GM21529 (cell line): ENCODE data around the gene GIPC3.

Source experiments
- ATAC-seq: cut with Tn5 transposase; IDR thresholded peaks from one replicate; pipeline ENCODE4 v1.9.1; 2021; ENCODE audit not compliant: unreplicated experiment

Gene GIPC3, protein sequence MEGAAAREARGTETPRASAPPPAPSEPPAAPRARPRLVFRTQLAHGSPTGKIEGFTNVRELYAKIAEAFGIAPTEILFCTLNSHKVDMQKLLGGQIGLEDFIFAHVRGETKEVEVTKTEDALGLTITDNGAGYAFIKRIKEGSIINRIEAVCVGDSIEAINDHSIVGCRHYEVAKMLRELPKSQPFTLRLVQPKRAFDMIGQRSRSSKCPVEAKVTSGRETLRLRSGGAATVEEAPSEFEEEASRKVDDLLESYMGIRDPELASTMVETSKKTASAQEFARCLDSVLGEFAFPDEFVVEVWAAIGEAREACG

DNA sequence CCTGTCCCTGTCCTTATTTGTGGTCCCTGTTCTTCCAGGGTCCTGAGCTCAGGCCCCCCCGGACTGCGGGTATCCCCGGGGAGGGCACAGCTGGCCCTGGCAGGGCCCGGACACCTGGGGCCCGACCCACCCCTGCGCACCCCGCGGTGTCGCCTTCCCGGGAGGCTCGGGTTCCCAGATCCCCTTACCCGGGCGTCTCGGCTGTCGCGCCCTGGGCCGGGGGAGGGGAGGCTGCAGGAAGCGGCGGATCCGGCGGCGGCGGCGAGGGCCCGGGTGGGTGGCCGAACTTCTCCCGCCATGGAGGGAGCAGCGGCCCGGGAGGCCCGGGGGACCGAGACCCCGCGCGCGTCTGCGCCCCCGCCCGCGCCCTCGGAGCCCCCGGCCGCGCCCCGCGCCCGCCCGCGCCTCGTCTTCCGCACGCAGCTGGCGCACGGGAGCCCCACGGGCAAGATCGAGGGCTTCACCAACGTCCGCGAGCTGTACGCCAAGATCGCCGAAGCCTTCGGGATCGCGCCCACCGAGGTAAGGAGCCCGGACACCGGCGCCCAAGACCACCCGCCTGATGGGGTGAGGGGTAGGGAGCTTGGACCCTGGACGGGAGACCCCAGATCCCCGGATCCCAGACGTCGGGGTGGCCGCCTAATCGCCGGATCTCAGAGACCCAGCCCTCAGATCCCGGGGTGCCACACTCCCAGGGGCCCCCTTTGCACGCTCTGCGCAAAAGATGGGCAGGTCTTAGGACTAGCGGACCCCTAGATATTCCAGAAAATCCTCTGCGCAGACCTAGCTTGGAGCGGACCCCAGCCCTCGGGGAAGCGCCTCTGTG lies at the start of gene GIPC3:
Gene GIPC3, plus strand, starts transcription at position 178 of the 826 bp plus-strand sequence. Its CDS starts 120 bp downstream, at position 298.
- no peak for ATAC-seq

DNA sequence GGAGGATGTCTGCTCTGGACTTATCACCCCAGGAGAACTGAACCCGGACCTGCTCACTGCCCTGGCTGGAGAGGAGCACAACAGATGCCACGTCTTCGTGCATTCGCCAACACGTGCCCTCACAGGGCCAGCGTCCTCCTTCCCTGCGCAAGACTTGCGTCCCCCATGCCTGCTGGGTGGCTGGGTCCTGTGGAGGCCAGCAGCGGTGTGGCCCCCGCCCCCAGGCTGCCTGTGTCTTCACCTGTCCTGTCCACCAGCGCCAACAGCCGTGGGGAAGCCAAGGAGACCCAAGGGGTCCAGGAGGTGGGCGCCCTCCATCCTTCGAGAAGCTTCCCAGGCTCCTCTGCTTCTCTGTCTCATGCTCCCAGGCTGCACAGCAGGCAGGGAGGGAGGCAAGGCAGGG lies 49.7 kb upstream of the GIPC3 start:
- no peak for ATAC-seq

DNA sequence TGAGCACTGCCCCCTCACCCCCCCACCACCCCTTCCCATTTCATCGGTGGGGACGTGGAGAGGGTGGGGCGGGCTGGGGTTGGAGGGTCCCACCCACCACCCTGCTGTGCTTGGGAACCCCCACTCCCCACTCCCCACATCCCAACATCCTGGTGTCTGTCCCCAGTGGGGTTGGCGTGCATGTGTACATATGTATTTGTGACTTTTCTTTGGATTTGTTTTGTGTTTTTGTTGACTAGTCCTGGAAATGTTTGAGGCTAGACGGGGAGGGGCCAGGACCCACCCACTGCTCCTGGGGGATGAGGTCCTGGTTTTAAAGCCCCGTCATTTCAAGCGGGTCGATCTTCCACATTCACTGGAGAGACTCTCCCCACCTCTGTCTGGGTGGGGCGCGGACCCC lies 49.3 kb upstream of the GIPC3 start:
- no peak for ATAC-seq

DNA sequence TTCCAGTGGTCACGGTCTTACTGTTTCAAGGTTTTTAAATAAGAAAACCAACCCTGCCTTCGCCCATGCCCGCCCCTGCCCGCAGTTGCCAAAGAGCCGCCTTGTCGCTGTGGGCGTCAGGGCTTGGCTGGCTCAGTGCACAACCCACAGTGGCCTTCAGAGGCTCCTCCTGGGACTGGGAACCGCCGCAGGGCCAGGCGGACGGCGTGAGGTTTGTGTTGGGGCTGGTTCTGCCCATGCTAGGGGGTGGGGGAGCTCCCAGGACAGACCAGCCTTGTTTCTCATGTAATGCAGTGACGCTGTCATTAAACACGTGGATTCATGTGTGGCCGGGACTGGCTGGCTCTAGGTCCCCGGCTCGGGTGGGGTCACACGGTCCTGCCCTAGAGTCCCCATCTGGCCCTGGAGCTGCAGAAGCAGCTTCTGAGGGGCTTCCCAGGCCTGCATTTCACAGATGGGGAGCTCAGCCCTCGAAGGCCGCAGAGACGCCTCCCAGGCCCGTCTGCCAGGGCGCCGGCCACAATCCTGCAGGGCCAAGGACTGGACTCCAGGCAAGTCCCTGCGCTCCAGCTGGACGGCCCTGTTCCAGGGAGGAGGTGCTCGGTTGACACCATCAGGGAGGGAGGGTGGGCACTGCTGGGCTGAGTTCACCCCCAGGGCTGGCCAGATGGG lies 48.7 kb upstream of the GIPC3 start:
- ATAC-seq = no peak

DNA sequence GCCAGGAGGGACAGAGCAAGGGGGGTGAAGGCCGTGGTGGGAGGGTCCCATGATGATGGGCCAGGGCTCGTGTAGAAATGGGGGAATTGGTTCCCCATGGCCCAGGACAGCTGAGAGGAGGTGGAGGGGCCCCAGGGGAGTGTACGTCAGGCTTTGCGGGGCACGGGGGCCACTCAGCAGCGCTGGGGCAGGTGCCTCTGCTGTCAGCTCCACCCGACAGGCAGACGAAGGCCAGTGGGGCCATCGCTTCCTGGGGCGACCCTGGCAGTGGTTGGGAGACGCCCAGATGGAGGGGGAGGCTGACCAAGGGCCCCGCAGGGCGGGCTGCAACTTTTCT lies 48.2 kb upstream of the GIPC3 start:
- no peak for ATAC-seq

DNA sequence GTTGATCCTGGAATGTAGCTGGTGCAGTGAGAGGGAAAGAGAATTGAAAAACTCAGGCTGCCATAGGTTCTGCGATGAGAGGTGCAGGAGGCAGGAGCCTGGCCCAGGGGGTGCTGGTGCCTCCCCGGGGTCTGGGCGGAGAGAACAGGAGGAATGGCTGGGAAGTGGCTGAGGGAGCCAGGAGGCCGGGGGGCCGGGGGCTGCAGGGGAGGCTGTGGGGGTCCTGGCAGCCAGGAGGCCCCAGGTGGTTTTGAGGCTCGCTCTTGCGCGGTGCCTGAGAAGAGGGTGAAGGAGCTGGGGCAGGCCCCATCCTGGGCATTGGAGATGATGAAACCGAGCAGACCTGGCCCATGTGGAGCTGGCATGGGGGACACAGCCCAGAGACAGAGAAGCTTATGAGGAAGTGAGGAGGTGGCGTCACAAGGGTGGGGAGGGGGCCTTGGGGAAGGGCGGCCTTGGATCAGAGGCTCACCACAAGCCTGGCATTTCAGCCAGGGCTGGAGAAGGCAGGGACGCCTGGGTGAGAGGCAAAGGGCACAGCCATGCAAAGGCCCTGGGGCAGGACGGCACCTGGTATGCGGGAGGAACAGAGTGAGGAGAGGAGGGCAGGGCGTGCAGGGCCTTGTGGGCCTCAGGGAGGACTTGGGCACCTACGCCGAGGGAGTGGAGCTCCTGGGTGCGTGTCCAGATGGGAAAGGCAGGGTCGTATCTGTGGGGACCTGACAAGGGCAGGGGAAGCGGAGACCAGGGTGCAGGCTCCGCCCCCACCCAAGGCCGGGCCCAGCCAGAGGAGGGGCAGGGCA lies 47.6 kb upstream of the GIPC3 start:
- ATAC-seq = no peak

DNA sequence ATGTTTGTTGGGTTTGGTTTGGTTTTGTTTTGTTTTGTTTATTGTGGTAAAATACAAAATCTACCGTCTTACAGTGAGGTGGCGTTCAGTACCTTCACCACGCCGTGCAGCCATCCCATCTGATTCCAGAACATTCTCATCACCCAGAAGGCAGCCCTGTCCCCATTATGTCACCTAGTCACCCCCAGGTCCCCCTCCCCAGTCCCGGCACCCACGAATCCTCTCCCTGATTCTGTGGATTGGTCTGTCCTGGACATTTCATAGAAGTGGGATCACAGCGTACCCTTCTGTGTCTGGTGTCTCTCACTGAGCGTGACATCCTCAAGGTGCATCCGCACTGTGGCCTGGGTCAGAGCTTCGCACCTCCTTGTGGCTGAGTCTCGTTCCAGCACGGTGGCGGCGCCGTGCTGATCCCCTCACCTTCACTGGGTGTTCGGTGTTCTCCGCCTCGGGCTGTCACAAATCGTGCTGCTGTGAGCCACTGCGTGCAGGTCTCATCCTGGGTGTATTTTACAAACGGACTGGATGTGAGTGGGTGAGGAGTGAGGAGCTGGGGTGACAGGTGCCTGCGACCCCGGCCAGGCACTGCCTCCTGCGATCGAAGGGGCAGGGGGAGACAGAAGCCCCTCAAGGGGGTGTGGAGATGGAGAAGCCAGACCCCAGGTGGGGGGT lies 46.9 kb upstream of the GIPC3 start:
- ATAC-seq = no peak

DNA sequence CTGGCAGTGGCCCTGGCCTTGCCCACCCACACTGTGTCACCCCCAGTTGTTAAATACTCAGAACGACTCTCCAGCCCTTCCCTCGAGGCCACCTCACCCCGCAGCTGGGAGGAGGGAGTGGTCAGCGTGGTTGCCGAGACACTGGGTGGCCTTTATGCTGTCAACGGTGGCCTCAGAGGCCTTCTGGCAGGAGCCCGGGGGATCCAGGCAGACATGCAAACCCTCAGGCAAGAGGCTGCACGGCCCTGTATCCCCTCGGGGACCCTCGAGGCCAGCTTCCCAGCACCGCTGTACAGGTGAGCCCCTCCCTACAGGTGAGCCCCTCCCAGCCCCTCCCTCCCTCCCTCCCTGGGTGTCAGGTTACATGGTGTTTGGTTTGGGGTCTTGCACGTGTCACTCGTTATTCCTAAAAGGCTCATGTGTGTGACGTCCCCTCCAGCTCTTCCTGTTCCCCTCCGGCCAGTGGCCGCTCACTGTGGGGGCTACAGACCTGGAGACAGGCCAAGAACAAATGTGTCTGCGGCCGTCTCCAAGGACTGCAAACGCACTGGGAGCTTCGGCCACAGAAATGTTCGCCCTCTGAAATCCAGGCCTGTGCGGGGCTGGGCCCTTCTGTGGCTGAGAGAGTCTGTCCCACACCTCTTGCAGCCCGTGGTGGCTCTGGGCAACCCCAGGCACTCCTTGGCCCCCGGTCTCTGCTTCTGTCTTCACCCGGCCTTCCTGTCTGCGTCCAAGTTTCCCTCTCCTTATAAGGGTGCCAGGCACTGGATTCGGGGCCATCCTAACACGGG lies 46.1 kb upstream of the GIPC3 start, which contains the start of gene TEKTIP1:
Gene TEKTIP1, plus strand, starts transcription at position 210 of the 791 bp plus-strand sequence. Its CDS starts 4 bp downstream, at position 214.
- ATAC-seq = no peak

DNA sequence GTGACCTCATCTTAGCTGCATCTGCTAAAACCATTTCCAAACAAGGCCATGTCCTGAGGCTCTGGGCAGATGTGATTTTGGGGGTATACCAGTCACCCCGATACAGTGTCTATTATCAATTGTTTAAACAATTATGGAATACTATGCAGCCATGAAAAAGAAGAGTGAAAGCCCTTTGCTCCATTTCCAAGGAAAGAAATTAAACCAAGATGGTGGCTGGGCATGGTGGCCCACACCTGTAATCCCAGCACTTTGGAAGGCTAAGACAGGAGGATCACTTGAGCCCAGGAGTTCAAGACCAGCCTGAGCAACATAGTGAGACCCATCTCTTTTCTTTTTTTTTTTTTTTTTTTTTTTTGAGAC lies 45.5 kb upstream of the GIPC3 start:
- ATAC-seq = no peak

DNA sequence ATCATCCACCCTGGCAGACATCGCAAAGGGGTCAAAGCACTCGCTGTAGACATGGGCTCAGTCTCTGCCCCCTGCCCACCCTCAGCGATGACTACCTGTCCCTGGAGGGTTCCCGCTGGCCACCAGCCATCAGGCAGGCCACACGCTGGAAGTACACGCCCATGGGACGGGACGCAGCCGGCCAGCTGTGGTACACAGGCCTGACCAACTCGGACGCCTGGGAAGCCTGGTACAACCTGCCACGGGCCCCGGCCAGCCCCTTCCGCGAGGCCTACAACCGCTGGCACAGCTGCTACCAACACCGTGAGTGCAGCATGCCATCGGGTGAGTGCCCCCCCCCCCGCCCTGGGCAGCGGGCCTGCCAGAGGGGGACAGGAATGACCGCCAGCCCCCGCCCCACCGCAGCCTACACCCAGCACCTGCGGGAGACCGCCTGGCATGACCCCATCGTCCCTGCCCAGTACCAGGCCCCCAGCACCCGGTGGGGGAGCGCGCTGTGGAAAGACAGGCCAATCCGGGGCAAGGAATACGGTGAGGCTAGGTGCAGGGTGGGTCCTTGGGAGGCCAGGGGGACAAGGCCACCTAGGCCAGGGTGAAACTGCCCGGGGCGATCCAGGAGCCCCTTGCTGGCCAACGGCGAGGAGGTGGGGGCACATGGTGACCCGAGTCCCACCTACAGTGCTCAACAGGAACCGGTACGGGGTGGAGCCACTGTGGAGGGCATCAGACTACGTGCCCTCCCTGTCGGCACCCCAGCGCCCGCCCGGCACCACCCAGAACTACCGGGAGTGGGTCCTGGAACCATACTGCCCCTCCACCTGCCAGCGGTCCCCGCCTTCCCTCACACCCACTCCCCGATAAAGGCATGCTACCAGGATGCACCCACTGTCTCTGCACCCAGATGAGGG lies 41.9 kb upstream of the GIPC3 start:
- ATAC-seq = no peak

DNA sequence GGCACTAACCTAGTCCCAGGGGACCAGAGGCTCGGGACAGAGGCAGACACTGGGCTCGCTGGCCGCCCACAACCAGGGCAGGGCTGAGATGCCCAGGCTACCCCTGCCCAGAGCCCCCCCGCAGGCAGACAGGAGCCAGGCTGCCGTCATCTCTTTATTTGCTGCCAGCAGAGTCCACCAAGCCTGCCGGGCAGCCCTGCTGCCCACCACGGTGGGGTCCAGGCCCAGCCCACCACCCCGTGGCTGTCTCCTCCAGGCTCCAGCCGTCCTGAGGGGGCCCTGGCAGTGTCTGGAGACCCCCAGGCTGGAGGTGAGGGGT lies 41.3 kb upstream of the GIPC3 start:
- no peak for ATAC-seq

DNA sequence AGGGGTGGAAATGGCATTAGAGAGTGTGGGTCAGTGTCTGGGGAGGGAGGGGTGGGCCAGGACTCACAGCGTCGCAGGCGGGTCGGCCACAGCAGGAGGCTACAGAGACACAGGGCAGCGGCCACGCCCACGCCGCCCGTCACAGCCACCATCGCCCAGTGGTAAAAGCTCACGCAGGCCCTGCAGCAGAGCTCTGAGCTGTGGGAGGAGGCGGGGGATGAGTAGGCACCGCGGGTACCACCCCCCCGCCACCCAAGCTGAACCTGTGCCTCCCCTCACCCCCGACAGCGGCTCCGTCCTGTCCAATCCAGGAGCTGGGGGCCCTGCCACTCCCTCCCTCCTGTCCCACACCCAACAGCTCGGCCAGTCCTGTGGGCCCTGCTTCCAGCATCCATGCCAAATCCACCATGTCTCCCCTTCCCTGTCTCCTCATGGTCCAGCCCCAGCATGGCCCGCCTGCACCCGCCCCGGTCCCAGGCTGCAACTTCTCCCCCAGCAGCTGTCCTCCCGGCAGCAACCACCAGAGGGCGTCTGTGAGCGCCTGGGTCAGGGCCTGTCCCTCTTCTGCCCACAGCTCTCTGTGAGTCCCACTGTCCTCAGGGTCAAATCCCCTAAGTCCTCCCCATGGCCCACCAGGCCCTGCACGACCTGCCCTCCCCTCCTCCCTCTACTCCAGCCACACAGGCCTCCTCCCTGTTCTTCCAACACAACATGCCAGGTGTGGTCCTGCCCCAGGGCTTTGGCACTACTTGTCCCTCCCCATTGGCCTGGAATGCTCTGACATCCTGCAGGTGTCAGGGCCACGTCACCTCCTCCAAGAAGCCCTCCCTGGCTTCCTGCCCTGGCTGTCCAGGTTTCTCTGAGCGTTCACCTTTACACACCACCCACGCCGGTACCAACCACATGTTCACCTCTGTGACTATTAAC lies 40.3 kb upstream of the GIPC3 start:
- no peak for ATAC-seq

DNA sequence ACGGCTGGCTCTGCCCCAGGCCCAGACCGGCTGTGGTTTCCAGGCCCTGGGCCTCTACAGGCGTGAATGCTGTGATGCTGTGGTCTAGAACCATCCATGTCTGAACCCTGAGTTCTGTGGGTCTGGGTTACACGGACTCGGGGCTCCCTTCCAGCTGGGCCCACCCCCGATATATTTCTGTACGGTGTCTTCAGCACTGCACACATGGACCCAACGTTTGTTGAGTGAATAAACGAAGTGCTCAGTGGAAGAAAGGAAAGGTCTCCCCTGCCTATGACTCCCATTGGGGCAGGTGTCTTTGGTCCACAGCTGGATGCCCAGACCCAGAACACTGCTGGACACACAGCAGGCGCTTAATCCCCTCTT lies 39.6 kb upstream of the GIPC3 start:
- ATAC-seq = no peak

DNA sequence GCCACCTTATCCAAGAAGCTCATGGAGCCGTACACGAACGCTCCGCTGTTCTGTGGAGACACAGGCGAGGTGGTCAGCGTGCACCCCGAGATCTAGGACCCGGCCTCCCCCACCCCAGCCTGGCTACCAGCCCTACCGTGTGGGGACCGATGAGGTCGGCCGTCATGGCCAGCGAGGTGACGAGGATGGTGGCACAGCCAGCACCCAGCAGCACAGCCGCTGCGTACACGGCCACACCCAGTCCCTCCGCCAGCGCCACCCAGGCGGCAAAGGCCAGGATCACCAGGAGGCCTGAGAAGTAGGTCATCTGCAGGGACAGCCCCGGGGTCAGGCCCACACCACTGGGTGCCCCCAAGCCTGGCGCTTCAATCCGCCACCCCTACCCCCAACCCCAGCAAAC lies 39.2 kb upstream of the GIPC3 start:
- no peak for ATAC-seq

DNA sequence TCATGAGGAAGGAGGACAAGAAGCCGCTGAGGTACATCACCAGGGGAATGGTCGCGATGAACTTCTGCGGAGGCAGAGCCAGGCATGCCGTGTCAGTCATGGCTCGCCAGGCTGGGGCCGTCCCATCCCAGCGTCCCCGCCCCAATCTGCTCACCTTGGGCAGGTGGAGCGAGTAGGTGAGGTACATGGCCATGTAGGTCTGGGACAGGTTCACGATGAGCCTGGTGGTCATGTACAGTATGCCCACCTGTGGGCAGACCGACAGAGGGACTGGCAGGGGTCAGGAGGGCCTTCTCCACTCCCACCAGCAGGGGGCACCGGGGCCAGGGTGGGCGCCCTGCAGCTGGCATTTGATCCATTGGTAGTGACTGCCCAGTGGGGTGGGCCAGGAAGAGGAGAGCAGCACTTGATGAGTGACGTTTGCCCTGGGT lies 38.0 kb upstream of the GIPC3 start:
- no peak for ATAC-seq

DNA sequence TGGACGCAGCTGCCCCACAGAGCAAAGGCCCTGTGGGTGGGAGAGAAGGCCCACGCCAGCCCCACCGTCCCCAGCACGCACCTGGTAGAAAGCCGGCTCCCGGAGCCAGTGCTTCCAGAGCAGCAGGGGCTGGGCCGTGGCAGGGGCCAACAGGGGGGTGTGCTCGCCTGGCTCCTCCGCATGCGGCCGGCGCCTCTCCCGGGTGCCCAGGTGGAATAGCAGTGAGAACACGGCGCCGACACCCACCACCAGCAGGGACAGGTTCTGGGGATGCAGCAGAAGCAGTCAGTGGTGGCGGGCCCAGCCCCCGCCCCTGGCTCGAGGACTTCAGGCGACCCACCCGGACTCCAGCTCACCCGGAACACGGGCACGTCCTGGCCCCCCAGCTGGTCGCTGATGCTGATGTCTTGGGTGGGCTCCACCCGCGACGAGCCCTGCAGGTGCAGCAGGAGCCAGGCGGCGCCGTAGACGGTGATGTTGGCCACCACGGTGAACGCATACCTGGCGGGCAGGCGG lies 37.5 kb upstream of the GIPC3 start:
- ATAC-seq = no peak

DNA sequence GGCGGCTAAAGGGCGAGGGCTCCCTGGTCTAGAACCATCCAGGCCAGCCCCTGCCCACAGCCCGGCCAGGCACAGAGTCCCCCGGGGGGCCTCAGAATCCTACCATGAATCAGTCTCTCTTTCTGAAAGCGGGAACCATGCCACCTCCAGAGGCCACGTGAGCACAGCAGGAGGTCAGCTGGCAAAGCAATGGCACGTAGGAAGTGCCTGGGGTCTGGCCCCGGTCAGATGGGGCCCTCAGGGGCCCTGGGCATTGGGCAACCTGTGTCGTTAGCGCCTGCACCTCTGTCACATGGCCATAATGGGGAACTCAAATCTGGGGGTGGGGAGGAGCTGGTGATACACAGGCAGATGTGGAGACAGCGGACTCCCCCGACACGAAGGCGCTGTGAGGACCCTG lies 36.7 kb upstream of the GIPC3 start:
- ATAC-seq = no peak

DNA sequence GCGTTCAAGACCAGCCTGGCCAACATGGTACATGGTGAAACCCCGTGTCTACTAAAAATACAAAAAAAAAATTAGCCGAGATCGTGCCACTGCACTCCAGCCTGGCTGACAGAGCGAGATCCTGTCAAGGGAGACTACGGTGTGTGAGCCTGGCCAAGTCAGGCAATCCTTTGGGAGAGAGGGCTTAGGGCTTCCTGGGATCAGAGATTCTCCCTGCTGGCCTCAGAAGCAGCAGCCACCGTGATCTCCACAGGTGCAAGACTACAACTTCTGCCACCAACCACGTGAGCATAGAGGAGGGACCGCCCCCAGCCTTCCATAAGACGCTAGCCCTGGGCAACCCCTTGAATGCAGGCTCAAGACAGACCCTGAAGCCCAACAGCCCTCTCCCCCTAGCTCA lies 35.5 kb upstream of the GIPC3 start:
- no peak for ATAC-seq
